ENCODE results near the gene SLC13A2.

SLC13A2 gene

DNA sequence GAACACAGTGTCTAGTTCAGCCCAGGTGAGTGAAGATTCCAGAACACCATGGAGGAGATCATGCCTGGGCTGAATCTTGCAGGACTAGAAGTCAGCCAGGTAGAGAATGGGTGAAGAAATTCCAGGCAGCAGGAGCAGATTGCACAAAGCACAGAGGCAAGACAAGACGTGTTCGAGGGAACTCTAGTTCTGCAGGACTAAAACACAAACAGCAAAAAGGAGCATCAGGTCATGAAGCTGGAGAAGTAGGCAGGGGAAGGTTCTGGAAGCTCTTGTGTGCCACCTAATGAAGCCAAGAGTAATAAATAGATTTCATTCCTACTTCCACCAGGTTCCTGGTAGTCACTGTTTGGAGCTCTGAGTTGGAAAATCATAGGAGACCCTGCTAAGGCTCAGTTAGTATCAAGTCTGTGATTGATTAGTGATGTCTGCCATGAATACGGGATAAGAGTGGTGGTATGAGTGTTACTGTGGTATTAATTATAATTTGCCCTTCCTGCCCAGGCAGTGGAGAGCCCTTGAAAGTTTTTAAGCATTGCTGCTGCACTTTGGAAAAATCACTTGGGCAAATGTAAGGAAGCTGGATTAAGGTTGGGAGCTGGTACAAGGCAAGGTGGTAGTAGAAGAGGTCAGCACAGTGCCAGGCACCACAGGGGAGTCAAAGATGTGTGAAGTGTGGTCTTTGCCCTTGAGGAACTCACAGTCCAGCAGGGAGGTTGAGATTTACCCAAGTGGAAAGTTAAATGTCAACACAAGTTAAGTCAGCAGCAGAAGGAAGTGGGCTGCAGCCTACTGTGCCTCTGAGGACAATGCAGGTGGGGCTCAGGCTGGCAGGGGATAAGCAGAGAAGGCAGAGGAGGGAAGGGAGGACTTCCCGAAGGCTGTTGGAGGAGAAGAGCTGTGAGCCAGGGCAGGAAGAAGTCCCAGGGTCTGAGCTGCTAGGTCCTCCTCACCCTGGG, 19.2 kb downstream of the SLC13A2 start:
- no peak for DNase-seq (ENCODE audit: low read depth)

DNA sequence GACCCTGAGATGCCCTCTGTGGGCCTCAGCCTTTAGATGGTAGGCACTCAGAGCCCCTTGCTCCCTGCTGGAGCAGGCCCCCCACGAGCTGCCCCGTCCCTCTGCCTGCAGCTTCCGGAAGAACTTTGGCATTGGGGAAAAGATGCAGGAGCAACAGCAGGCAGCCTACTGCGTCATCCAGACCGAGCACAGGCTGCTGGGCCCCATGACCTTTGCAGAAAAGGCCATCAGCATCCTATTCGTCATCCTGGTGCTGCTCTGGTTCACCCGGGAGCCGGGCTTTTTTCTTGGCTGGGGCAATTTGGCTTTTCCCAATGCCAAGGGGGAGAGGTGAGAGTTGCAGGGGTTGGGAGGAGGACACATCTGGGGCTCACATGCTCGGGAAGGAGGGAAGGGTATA, 20.0 kb downstream of the SLC13A2 start:
- DNase-seq (ENCODE audit: low read depth) = no peak

DNA sequence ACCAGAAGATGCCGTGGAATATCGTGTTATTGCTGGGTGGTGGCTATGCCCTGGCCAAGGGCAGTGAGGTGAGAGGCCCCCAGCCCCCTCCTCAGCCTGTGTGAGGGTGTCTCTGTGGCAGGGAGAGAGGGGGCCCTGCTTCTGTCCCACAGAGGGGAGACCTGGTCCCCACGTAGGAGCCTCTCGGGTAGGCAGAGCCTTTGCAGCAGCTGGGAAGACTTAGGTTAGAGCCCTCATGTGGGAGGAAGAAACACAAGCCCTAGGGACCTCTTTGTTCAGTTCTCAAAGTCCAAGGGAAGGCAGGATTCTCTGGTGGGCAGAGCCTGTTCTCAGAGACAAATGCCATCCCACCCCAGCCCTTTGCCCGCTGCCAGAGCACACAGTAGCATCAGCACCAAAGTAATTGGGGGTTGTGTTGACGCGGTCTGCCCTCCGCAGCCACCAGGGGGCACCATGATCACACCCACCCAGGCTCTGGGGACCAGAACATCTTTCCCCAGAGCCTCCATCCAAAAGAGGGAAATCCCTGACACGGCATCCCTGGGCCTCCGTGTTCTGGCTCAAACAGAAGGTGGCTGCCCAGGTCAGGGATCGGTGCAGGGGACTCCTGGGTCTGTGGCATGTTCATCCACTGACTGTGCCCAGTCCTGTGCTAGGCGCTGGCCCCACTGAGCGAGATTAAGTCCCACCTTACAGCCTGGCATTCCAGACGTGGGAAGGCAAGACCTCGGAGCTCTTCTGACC, 21.2 kb downstream of the SLC13A2 start:
- peak; percentile 59 for DNase-seq (ENCODE audit: low read depth)

GRCh38 chr17:28495635-28496034, 22.2 kb downstream of the SLC13A2 start:
- no peak for DNase-seq (ENCODE audit: low read depth)

DNA sequence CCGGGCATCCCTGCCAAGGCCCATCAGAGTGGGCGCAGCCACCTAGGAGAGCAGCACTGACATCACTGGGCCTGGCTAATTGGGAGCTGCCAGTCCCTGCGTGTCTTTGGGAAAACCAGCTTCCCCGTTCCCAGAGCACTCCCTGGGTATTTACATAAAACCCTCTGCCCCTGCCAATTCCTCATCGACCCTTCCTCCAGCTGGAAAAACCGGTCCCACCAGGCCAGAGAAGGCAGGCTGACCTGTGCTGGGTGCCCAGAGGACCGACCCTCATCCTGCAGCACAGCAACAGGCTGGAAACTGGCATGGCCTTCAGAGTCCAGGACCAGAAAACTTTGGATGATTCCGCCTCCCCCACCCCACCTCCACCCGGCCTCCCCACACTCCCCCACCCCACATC, 24.5 kb downstream of the SLC13A2 start:
- no peak for DNase-seq (ENCODE audit: low read depth)

DNA sequence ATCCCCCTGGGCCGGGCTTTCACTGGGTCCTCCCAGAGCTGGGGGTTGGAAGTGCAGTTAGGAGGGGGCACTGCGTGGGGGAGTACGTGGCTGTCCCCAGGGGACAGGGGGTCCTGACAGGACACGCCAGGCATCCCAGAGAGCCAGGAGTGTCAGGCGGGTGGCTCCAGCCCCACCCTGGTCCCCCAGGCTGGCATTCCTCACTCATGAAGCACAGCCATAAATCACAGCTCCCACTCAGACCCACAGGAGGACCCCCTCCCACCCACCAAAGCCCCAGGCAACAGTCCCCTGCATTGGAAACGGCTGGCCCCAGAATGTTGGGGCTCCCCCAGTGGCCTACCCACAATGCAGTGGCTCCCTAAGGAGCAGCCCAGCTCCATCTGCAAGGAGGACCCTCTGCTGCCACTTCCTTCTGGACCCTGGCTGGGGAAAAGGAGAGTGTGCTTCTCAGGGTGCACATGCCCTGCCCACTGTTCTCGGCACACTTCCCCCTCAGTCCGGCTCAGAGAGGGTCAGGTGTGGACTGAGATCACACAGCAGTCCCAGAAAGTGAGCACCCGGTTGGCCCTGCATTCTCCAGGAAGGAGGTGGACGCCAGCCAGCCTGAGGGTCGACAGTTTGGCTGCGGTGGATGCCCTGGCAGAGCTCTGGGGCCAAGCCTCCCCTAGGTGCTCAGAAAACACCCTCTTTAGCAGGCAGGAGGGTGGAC, 25.4 kb downstream of the SLC13A2 start:
- no peak for DNase-seq (ENCODE audit: low read depth)

DNA sequence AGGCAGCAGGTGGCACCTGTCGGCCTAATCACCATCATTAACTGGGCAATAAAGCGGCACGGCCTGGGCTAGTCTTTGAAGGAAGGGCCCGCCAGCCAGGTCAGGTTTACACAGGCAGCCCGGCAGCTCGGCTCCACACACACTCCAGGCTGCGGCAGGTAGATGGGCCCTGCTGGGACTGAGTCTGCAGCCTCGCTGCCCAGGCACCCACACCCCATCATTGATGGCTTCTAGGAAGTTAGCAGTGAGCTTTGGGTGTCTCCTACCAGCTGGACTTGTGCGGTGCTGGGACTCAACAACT, 25.9 kb downstream of the SLC13A2 start:
- DNase-seq (ENCODE audit: low read depth) = no peak

DNA sequence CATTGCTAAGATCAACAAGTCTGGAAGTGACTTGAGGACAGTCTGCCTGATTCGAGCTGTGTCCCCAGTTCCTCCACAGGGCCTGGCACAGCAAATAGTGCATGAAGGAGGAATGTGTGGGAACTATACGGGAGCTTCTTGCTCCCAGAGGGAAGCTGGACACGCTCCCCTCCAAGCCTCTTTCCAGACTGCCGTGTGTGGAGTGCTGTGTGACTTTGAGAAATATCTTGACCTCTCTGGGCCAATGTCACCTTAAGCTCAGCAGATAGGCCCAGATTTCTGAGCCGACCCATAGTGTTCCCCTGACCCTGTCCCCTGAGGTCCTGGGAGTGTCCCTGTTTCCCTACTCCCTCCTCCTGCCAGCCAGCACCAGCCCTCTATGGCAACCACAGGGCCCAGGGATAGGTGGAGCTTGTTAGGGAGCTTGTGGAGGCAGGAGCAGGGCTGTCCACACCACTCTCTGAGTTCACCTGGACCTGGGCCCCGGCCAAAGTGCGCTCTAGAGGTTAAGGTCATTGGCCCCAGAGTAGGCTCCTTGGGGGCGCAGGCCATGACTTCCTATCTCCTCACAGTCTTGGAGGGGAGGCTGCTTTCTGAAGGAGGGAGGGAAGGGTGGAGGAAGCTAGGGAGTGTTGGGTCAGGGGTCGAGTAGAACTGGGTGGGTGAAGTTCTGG, 26.4 kb downstream of the SLC13A2 start:
- DNase-seq (ENCODE audit: low read depth) = no peak

- DNase-seq (ENCODE audit: low read depth) = no peak
Observed at GRCh38 chr17:28500712-28501379, 27.4 kb downstream of the SLC13A2 start.

GRCh38 chr17:28501421-28502284, 28.2 kb downstream of the SLC13A2 start:
- no peak for DNase-seq (ENCODE audit: low read depth)

DNA sequence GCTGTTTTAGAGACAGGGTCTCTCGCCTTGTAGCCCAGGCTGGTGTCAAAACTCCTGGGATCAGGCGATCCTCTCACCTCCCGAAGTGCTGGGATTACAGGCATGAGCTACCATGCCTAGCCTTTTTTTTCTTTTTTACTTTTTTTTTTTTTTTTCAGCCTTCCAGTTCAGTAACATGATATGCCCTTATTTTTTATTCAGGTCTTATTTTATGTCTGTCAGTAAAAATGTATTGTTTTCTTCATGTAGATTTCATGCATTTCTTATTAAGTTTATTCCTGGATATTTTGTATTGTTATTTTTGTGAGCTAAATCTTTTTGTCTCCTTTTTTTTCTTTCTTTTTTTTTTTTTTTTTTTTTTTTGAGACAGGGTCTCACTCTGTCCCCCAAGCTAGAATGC, 30.0 kb downstream of the SLC13A2 start:
- no peak for DNase-seq (ENCODE audit: low read depth)

DNA sequence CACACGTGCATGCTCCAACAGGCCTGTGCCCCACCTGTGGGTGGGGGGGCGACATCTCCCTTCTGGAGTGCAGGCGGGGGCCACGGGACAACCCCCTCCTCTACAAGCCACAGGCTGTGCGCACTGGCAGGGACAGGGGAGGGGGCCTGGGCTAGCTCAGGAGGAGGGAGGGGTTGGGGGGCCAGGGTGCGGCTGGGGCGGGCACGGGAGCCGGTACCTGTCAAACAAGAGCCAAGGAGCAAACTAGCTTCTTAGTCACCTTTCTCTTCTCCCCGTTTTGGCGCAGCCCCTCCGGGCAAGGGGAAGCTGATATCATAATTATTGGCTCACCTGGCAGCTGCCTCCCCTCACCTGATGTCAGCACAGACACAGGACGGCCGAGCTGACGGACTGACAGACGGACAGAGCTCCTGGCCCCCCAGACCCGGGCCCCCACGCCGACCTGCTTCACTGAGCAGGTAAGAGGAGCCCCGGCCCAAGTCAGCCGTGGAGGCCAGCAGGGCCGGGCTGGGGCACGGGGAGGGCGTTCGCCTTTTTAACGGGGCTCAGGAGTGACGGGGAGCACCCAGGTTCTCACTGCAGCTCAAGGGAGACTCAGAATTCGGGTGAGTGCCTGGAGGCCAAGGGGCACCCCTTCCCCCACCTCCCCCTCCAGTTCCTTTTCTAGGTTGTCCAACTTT, 32.7 kb downstream of the SLC13A2 start, which contains the start of gene FOXN1:
Gene FOXN1, plus strand, starts transcription at position 363 of the 680 bp plus-strand sequence. CDS start 17,622 bp downstream, outside the sequence.
- DNase-seq (ENCODE audit: low read depth) = no peak

- DNase-seq (ENCODE audit: low read depth) = no peak
Observed at GRCh38 chr17:28506763-28507487, 33.5 kb downstream of the SLC13A2 start.

DNA sequence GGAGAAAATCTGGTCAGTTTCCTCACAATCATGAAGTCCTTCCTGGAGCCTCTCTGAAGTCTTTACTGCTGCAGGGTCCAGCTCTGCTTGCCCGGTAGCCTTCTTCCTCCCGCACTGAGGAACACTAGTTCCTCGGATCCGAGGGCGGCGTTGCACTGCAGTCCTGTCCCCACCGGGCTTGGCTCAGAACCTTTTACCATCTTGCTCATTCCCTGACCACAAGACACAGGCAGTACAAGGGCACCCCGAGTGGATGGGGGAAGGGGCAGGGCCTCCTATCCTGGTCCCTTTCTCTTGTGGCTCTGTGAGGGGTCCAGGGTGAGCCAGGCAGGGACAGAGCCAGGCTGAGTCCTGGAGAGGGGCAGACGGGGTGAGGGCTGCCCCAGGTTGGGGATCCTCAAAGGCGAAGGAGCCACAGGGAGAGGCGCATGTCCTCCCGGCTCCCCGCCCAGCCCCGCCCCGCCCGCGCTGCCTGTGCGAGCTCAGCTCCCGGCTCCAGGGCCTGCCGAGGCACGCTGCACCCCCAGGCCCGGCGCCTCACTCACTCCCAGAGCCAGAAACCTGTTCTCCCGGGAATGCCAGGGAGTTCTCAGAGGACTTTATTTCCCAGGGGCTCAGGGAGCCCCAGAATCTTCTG, 34.2 kb downstream of the SLC13A2 start:
- no peak for DNase-seq (ENCODE audit: low read depth)

GRCh38 chr17:28508211-28508724, 34.8 kb downstream of the SLC13A2 start:
- no peak for DNase-seq (ENCODE audit: low read depth)

DNA sequence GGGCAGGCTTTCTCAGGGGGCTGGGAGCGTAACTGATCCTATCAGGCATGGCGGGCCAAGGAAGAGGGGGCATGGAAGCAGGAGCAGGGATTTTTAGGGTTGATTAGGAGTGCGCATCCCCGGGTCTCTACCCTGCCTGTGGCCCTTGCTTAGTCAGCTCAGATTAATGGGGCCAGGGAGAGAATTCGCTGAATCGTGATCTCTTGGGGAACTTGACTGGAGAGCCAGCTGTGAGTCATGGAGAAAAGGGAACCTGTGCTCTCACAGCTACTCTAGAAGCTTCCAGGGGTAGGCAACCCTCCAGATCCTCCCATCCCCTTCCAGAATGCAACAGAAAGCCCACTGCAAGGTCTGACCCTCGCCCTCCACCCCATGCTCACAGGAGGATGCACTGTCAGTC, 36.3 kb downstream of the SLC13A2 start:
- DNase-seq (ENCODE audit: low read depth) = no peak

GRCh38 chr17:28511858-28512461, 38.5 kb downstream of the SLC13A2 start:
- DNase-seq (ENCODE audit: low read depth) = no peak

DNA sequence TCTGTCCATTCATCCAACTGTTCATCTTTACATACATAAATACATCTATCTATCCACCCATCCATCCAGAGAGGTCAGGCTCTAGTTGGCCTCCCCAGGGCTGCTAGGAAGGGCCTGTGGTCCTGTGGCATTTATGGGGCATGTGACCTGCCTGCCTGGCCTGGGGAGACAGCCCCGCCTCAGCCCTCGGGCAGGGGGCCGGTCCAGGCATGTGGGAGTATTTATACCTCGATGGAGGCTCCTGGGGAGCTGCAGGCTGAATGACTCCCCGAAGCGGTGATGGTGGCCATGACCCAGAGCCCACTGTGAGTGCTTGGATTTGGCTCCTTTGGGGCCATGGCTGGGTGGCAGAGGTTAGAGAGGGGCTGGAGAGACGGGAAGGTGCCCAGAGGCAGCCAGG, 40.0 kb downstream of the SLC13A2 start:
- DNase-seq (ENCODE audit: low read depth) = no peak

All from stimulated activated CD8-positive, alpha-beta memory T cell treated with anti-CD3 and anti-CD28 coated beads, Interleukin-12 subunit alpha, Interleukin-12 subunit beta, amount 100 ng/mL, for 1 hour (primary cell).